A204.1 (cell line): ENCODE results near the gene TRAK2.
"Not testable (repeated sequence)": the region's sequence is repeated elsewhere in the genome, so short reads cannot be mapped to it uniquely, and the experiment has no call there.

Experiments used
- FAIRE-seq: peaks from 2 replicates; lab custom pipeline; 2012; peaks lifted over from hg19 to GRCh38; lab: Jason Lieb, UNC

The TRAK2 gene

GRCh38 chr2:201451292-201452057 is at the start of gene TRAK2, which contains the start of gene STRADB:
Gene TRAK2 (minus strand): TSS chr2:201451458. CDS start chr2:201420507, 30,951 bp downstream.
Gene STRADB (plus strand): TSS chr2:201451740. CDS start chr2:201454841, 3,101 bp downstream.
- FAIRE-seq = peak; percentile 83

- peak; percentile 30 for FAIRE-seq
These were observed 49.3 kb upstream of the TRAK2 start for GRCh38 chr2:201500534-201500933.

GRCh38 chr2:201496785-201497184 is 45.5 kb upstream of the TRAK2 start:
- no peak for FAIRE-seq

GRCh38 chr2:201490291-201490690 is 39.0 kb upstream of the TRAK2 start:
- FAIRE-seq = no peak

- FAIRE-seq = no peak
These were observed 33.5 kb upstream of the TRAK2 start for GRCh38 chr2:201484805-201485204.

- not testable (repeated sequence) for FAIRE-seq
These were observed 32.5 kb upstream of the TRAK2 start for GRCh38 chr2:201483758-201484157.

GRCh38 chr2:201483342-201483741 is 32.1 kb upstream of the TRAK2 start:
- FAIRE-seq = no peak

- FAIRE-seq = no peak
These were observed 31.3 kb upstream of the TRAK2 start for GRCh38 chr2:201482543-201482942.

GRCh38 chr2:201472411-201472810 is 21.2 kb upstream of the TRAK2 start:
- no peak for FAIRE-seq

GRCh38 chr2:201471732-201472393 is 20.6 kb upstream of the TRAK2 start:
- FAIRE-seq = no peak

GRCh38 chr2:201470821-201471731 is 19.8 kb upstream of the TRAK2 start:
- no peak for FAIRE-seq

GRCh38 chr2:201467666-201468065 is 16.4 kb upstream of the TRAK2 start:
- FAIRE-seq = no peak

GRCh38 chr2:201466050-201466675 is 14.9 kb upstream of the TRAK2 start:
- no peak for FAIRE-seq

GRCh38 chr2:201465524-201465971 is 14.3 kb upstream of the TRAK2 start:
- FAIRE-seq = no peak

- no peak for FAIRE-seq
These were observed 13.3 kb upstream of the TRAK2 start for GRCh38 chr2:201464547-201464946.

GRCh38 chr2:201460532-201460931 is 9.3 kb upstream of the TRAK2 start:
- FAIRE-seq = no peak

- no peak for FAIRE-seq
These were observed 7.1 kb upstream of the TRAK2 start for GRCh38 chr2:201458381-201458780.

- FAIRE-seq = no peak
These were observed 1.8 kb upstream of the TRAK2 start for GRCh38 chr2:201452922-201453643.

GRCh38 chr2:201452058-201452921 is 1.0 kb upstream of the TRAK2 start:
- FAIRE-seq = no peak

- FAIRE-seq = no peak
These were observed 335 bp downstream of the TRAK2 start for GRCh38 chr2:201450954-201451291.
